GM19099 (cell line): Measurements from ENCODE around the gene CLEC16A.

Experiments
- POLR2A ChIP-seq: IDR thresholded peaks from 3 replicates; pipeline ENCODE4 v1.6.1; 2011; ENCODE audit warnings: low read depth; ENCODE audit not compliant: insufficient read length; ENCODE audit errors: extremely low read depth

Gene CLEC16A

GRCh38 chr16:10944249-10945064, at the start of gene CLEC16A:
Gene CLEC16A, plus strand, starts transcription at chr16:10944564. Its CDS starts 154 bp downstream, at chr16:10944718.
- TF ChIP-seq POLR2A: peak; percentile 77

- no peak for TF ChIP-seq POLR2A
Measured at GRCh38 chr16:10895053-10895946, 49.1 kb upstream of the CLEC16A start.

GRCh38 chr16:10896165-10896564, 48.2 kb upstream of the CLEC16A start:
- no peak for TF ChIP-seq POLR2A

GRCh38 chr16:10896723-10897122, 47.6 kb upstream of the CLEC16A start:
- no peak for TF ChIP-seq POLR2A

GRCh38 chr16:10897134-10897533, 47.2 kb upstream of the CLEC16A start:
- no peak for TF ChIP-seq POLR2A

- TF ChIP-seq POLR2A: peak; percentile 15
Measured at GRCh38 chr16:10902999-10903398, 41.4 kb upstream of the CLEC16A start.

GRCh38 chr16:10906482-10906881, 37.9 kb upstream of the CLEC16A start:
- TF ChIP-seq POLR2A: no peak

- no peak for TF ChIP-seq POLR2A
Measured at GRCh38 chr16:10906914-10907756, 37.2 kb upstream of the CLEC16A start.

GRCh38 chr16:10907757-10908045, 36.7 kb upstream of the CLEC16A start:
- TF ChIP-seq POLR2A: no peak

- no peak for TF ChIP-seq POLR2A
Measured at GRCh38 chr16:10911267-10911666, 33.1 kb upstream of the CLEC16A start.

- no peak for TF ChIP-seq POLR2A
Measured at GRCh38 chr16:10916534-10916933, 27.8 kb upstream of the CLEC16A start.

GRCh38 chr16:10918294-10919002, 25.9 kb upstream of the CLEC16A start:
- no peak for TF ChIP-seq POLR2A

- no peak for TF ChIP-seq POLR2A
Measured at GRCh38 chr16:10919003-10919351, 25.4 kb upstream of the CLEC16A start.

GRCh38 chr16:10920726-10921427, 23.5 kb upstream of the CLEC16A start:
- no peak for TF ChIP-seq POLR2A
